ENCODE measurements around the gene CYBB.

Gene CYBB

DNA sequence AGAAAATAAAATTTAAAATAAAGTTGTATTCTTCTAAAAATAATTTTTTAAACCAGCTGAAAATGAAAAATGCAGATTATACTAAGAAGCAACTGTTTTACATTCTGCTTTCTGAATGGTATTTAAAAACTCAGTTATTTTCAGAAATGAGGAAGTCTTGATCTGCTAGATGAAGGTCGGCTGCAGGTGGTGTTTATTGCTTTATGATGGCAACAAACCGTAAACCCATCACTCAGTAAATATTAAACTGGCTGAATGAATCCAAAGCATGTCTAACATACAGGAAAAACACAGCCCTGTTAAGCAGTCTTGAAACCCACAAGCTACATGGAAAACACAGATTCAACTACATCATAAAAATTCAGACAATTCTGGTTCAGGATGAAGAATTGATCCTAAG is 38.2 kb downstream of the CYBB start:
- POLR2A ChIA-PET (ENCODE audit: low non-redundant PET): no interaction called here
- no peak for DNase-seq (ENCODE audit: low spot score)

GRCh38 chrX:37820646-37821045 is 40.8 kb downstream of the CYBB start:
- no peak overlapping the region for H3K27ac ChIP-seq
- DNase-seq (ENCODE audit: low spot score): no peak
- TF ChIP-seq CTCF (conservative IDR thresholded peaks at IDR 0.05; ENCODE audit: low read depth): no peak
- ChIA-PET POLR2A (ENCODE audit: low non-redundant PET) (no interaction called here), CTCF (no interaction called here)

More for the DNA sequence above, 38.2 kb downstream of the CYBB start:
- no peak for TF ChIP-seq CTCF (conservative IDR thresholded peaks at IDR 0.05; ENCODE audit: low read depth)
- H3K27ac ChIP-seq: no peak overlapping the region
- CTCF ChIA-PET: interaction anchor here (0.7 kb wide), 1 partner anchor 246 kb away, joined by 3 read pairs; no protein-coding TSS in a partner anchor

DNA sequence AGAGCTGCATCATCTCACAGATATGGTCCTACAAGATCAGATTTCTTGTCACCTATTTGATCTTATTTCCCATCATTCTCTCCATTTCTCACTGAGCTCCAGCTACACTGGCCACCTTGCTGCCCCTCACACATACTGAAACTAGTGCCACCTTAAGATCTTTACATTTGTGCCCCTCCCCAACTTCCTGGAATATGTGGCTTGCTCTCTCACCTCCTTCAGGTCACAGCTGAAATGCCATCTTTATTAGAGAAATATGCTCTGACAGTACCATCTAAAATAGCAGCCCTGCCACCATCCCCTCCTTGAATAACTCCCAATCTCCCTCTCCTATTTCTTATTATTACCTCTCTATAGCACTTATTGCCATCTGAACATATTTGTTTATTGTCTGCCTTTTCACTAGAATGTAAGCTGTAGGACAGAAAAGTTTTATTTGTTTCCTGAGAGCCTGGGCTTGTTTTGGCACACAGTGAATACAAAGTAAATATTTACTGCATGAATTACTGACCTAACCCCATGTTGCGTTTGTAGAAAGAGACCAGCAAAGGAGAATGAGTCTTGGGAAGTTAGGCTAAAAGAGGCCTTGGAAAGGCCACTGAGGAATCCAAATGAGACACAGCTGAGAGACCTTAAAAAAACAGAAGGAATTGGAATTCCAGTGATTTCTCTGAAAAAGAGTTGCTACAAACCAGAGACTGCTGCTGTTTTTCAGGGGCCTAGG is 44.8 kb downstream of the CYBB start:
- no peak overlapping the region for H3K27ac ChIP-seq
- TF ChIP-seq CTCF (conservative IDR thresholded peaks at IDR 0.05; ENCODE audit: low read depth): no peak
- CTCF ChIA-PET: interaction anchor here (0.7 kb wide), 2 partner anchors 37 to 87 kb away, joined by 3 read pairs; no protein-coding TSS in a partner anchor
- POLR2A ChIA-PET (ENCODE audit: low non-redundant PET): no interaction called here
- no peak for DNase-seq (ENCODE audit: low spot score)

- peak; percentile 83 for TF ChIP-seq CTCF (conservative IDR thresholded peaks at IDR 0.05; ENCODE audit: low read depth)
- ChIA-PET POLR2A (ENCODE audit: low non-redundant PET) (no interaction called here), CTCF (interaction anchor here (0.7 kb wide), 1 partner anchor 9 kb away, joined by 3 read pairs; no protein-coding TSS in a partner anchor)
- DNase-seq (ENCODE audit: low spot score): peak; percentile 8
- no peak overlapping the region for H3K27ac ChIP-seq
Observed at GRCh38 chrX:37825215-37825842, 45.5 kb downstream of the CYBB start.

DNA sequence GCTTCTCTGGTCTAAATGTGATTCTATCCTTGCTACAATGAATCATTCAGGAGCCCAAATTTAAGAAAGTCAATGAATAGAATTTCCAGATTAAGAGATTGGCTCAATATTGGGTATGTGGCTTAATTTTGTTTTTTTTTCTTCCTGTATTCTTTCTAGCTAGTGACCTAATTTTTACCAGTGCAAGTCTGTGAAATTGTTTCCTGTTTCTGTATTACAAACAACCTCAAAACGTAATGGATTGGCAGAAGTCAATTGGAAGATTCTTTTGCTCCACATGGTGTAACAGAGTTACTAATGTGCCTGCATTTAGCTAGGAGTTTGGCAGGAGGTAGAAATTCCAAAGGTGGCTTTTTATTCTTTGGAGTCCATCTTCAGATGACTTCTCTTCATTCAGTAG is 49.9 kb downstream of the CYBB start:
- H3K27ac ChIP-seq: no peak overlapping the region
- DNase-seq (ENCODE audit: low spot score): no peak
- no peak for TF ChIP-seq CTCF (conservative IDR thresholded peaks at IDR 0.05; ENCODE audit: low read depth)
- ChIA-PET POLR2A (ENCODE audit: low non-redundant PET) (no interaction called here), CTCF (no interaction called here)

DNA sequence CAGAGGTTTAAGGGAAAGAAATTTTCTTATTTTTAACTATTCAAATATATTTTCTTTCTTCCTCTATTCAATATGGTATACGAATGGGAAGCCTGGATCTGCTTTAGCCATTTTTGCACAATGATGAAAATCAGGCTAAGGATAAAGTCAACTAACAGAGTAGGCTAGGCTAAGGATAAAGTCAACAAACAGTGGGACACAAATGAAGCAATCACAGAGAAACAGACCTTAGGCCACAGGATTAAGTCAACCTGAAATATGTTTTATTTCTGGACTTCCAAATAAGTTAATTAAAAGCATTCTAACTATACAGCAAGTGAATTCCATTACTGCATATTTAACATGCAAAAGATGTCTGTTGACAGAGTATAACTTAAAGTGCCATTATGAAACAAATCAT is 50.5 kb downstream of the CYBB start:
- POLR2A ChIA-PET (ENCODE audit: low non-redundant PET): no interaction called here
- DNase-seq (ENCODE audit: low spot score): no peak
- no peak for TF ChIP-seq CTCF (conservative IDR thresholded peaks at IDR 0.05; ENCODE audit: low read depth)
- H3K27ac ChIP-seq: no peak overlapping the region
- CTCF ChIA-PET: no interaction called here

All from RWPE1 (cell line).